ELR (cell line): Measurements from ENCODE around the gene FATE1.

Experiments used
- DNase-seq: peaks from one replicate; pipeline ENCODE4 v3.0.0-alpha.2; 2015; ENCODE audit warnings: low read depth

Gene FATE1

DNA sequence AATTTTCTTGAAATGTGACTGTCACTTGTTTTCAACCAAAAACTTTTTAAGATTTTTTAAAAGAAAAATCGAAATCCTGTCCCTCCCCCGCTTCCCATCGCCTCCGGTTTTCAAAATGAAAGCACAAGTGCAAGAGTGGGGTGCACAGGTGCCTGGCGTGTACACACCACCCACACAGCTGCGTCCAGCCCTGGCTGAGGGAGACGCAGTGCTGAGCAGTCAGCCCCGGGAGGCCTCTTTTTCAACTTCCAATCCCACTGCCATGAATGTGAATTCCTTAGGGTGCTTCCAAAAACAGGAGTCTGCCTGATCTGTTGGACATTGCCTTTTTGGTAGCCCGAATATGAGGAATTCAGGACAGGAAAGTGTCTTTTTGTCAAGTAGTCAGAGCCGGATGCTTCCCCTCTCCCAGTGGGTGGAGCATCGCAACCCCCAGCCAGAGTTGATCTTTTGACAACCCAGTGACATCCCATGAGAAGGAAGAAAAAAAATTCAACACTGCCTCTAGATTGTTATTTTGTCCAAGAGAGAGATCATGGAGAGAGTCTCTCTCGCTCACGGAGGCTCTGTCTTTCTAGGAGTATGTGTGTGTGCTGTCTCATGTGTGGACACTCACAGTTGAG is 11.7 kb upstream of the FATE1 start:
- DNase-seq: no peak

DNA sequence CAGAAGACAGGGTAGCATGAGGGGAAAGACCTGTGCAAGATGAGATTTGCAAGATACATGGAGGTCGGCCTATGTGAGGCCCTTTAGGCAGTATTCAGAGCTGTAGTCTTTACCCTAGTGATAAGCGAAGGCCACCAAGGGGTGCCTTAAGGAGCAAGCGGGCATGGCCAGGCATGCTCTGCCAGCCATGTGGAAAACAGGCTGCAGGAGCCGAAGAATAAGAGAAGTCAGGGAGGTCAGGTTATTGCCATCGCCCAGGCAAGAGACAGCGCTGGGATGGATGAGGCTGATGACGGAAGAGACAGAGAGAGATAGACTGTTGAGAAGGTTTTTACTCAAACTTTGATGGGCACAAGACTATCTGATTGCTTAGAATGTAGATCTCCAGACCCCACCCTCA is 7.0 kb upstream of the FATE1 start:
- DNase-seq: no peak

DNA sequence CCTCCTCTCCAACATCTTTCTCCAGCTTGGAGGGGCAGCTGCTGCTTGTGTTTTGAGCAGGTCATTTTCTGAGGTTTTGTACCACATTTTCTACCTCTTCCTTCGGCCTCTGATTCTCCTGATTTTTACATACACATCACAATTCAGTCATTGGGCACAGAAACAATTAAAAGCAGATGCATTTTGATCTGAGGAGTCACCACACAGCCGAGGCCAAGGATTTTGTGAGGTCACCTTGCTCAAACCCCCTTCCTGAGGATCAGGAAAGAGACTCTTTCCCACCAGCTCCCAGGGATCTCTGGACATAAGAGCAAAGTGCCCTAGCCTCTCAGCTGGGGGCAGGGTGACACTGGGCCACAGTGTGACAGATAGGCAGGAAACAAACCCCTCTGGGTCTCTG is 5.4 kb upstream of the FATE1 start:
- no peak for DNase-seq

DNA sequence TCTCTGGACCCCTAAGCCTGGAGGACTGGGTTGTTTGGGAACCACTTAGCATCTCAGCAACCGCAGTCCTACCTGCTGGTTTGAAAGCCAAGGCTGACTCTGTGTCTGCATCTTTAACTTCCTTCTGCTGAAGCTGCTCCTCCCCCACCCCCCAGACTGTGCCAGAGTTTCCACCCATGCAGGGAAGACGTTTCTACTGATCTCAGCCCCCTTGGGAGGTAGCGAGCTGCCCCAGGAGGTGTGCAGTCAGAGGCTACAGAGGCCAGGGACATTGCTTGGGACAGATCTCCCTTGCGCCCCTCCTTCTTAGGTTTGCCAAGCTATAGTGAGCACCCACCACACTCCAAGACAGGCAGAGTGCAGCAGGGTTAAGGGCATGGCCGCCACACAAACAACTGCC is 4.7 kb upstream of the FATE1 start:
- DNase-seq: no peak

DNA sequence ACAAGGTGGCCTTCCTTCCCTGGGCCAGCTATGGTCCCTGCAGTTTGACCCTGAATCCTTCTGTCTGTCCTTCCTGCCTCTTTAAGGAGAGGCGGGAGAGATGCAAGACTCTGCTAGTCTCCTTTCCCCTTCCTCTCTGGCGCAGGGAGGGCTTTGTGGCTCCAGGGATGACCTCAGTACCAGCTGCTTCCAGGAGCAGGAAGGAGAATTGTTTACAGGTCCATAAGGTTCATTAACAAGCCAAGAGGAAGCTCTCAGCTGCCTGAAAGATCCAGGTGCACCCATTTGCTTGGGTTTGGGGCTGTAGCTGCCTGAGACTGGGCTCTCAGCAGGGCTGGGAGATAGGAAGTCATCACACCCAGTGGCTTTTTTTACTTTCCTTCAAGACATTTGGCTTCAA is 4.0 kb upstream of the FATE1 start:
- no peak for DNase-seq

DNA sequence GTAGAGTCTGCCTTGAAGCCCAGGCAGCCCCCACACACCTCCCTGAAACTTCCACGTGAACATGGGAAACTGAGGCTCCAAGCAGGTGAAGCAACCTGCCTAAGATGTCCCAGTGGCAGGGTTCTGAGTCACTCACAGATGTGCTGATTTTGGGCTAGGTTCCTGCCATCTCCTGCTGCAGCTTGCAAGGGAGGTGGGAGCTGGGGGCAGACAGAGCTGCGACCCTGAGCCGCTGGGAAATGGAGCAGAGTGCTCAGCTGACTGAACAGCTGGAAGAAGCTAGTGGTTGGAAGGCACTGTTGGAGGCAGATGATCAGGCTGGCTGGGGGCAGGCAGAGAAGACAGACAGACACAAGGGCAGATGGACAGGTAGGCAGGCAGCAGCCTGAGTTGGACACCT is 3.6 kb upstream of the FATE1 start:
- no peak for DNase-seq

DNA sequence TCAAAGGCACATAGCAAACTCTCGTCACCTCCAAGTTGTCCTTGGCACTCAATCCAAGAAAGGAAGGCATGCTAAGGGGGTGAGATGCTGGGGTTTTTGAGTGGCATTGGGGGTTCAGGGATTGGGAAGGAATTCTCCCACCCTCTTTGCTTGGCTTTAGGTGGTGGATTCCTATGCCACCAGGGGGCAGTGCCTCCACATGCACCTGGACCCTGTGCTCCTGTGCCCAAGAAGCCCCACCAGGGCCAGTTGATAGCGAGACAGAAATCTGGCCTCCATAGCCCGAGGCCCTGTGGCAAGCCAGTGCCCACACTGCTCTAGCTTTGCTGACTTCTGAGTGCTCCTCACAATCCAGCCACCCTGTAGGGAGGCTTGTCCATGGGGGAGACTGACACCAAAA is 2.0 kb upstream of the FATE1 start:
- DNase-seq: peak; percentile 21

DNA sequence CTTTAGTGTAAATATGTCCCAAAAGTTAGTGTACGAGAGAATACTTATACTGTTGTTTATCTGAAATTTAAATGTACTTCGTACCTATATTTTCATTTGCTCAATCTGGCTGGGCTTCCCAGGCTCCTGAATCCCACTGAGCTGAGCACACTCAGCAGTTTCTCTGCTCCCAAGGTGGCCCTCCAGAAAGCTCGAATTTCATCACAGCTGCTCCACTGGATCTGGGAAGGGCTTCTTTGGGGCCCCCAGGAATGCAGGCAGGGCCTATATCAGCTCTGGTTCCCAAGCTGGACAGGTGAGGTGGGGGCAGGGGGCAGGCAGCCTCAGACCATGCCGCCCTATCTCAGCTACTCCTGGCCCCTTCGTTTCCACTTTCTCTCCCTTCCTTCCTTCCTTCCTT is 1.5 kb upstream of the FATE1 start:
- no peak for DNase-seq

DNA sequence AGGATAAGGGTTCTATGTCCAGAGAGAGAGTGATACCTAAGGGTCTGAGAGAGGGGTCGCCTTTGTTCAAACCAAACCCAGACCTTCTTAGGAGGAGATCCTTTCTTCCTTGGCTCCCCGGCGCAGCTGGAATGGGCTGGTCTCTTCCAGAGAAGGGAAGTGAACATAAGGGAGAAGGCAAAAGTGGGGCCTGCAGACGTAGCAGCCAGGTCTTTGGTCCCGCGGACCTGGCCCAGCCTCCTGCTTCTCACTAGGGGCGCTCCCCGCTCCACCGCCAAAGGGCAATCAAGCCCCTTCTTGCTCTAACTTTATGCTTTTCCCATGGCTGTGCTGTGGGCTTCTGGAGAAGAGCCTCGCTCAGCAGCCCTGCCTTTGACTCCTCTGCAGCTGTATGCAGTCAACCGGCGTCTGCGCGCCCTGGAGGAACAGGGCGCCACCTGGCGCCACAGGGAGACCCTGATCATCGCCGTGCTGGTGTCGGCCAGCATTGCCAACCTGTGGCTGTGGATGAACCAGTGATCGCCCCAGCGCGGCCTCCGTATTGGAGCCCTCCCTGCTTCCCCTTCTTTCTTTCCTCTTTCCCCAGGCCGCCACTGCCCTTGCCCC is 6.5 kb downstream of the FATE1 start:
- peak; percentile 4 for DNase-seq

DNA sequence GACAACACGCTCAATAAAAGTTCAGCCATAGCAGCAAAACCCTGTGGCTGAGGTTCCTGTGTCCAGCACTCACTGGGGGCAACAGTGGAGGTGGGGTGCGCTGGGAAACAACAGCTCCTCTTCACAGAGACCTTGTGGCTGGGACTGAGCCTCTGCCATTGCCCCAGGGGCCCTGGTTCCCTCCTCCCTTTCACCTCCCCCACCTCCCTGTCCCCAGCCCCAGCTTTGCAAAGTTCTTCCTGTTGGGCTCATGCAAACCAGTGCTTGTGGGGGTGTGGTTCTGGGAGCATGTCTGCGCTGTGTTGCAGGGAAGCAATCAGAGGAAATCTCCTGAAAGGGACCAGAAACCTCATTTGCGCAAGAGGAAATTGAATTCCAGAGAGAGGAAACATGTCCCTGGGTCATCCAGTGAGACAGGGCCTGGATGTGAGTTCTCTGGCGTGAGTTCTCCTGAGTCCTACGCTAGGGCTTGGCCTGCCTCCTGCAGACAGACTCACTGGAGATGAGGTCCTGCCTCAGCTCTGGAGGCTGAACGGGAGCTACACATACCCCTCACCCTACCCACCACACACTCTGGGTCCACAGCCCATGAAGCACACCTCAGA is 7.4 kb downstream of the FATE1 start:
- no peak for DNase-seq

DNA sequence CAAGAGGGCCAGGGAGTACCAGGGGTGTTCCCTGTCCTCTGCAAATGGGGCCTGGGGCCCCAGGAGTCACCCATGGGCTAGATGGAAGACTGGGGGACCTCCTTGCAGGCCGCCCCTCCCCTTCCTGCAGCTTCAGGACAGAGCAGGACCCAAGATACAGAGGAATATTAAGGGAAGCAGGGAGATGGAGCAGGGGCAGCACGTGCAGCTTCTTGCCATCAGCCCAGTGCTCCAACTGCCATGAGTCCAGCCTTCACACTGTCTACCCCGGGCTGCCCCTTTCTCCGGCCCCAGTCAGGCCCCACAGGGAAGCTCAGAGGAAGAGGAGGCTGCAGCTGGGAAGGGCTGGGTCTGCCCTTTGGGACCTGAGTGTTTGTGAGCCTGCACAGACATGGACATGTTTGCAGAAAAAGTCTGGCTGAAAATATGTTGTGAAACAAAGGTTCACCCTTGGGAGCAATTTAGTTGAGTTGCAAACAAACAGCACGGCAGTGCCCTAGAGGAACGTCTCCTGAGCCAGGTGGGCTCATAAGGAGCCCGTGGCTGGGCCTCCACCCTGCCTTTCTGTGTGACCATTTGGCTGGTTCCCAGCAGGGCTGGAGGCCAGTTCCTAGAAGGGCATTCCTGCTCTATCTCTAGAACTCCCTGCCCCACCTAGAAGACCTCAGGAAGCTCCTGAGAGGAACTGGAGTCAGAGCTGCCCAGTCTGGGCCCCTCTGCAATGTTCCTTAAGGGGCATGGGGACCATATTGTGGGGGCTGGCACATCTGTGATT is 8.9 kb downstream of the FATE1 start:
- DNase-seq: no peak

DNA sequence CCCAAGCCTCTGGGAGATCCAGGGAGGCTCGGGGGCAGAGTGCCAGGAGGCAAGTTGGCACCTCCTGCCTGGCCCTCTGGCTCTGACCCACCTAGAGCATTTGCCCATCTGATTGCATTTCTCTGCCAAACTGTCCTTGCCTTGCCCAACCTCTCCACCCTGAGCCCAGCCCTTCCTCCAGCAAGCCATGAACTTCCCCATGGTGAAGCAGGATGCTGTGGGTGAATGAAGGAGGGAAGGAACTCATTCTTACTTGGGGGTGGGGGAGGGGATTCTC is 9.4 kb downstream of the FATE1 start:
- no peak for DNase-seq

DNA sequence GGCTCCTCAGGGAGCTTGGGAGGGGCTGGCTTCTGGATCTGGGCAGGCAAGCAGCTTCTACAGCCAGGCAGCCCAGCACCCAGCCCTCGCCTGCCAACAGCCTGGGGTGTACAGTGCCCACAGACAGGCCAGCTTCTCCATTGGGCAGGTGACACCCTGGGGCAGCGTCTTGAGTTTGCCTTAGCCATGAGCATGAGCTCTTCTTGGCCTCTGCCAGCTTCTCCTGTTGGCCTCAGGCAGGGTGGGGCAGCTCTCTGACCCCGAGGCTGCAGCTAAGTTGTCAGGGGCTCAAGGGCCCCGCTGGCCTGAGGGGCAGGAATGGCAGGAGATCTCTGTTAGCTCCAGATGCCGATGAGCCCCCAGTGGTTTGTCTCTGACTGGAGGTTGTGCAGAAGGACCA is 10.9 kb downstream of the FATE1 start:
- DNase-seq: no peak

DNA sequence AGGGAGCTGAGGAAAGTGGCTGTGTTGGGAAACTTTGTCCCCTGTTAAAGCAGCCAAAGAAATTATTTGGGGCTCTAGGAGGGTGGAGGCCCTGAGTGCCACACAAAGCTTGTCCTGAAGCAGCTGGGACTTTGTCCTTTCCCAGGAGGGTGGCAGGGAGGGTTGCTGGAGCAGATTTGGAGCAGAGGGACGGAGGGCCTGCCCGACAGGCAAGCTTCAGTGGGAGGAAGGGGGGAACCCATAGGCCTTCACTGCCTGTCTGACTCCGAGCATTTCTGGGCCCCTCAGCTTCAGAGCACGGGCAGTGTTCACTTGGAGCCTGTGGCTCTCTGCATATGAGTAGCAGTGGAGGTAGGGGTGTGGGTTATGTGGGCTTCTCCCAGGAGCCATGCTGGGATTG is 11.5 kb downstream of the FATE1 start:
- DNase-seq: no peak

DNA sequence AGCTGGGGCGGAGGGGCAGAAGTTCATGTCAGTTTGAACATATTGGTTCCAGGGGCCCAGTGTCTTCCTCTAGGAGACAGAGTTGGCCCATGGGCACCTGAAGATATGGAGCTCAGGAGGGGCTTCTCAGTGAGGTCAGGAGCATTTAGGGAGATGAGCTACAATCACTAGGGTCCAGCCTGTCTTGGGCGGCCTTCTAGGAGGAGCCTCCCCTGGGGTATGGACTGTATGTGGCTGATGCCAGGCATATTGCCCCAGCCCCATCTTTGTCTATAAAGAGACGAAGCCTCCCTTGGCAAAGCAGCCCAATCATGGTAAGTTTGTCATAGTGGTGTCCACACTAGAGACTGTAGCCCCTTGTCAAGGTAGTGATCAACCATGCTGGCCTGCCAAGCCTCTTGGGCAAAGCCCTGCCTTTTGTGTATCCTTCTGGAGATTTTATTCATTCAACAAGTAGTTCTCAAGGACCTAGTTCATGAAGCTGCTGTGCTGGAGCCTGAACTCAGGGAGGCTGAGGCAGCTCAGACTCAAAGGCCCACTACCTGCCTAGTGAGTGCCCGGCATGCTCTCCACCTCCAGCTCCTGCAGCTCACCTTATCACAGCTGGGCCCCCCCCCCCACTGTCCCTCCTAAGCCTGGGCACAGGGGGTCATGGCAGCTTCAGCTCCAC is 13.4 kb downstream of the FATE1 start:
- no peak for DNase-seq

DNA sequence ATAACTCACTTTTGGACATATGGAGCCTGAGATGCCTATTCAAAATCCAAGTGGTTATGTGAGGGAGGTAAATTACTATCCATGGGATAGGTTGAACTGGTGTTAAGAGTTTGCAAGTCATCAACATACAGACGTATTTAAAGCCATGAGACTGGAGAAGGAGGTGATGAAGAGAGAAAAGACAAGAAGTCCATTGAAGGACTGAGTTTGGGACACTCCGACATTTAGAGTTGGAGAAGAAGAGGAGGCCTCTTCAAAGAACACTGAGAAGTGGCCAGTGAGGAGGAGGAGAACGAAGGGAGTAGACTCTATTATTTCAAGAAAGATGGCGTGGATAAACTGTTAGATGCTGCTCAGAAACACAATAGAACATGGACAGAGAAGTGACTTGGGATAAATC is 18.6 kb downstream of the FATE1 start, which contains the start of gene CNGA2:
TSS of gene CNGA2 (plus strand) at position 301 of the 400 bp plus-strand sequence. CDS start 3,738 bp downstream, outside the sequence.
- no peak for DNase-seq

DNA sequence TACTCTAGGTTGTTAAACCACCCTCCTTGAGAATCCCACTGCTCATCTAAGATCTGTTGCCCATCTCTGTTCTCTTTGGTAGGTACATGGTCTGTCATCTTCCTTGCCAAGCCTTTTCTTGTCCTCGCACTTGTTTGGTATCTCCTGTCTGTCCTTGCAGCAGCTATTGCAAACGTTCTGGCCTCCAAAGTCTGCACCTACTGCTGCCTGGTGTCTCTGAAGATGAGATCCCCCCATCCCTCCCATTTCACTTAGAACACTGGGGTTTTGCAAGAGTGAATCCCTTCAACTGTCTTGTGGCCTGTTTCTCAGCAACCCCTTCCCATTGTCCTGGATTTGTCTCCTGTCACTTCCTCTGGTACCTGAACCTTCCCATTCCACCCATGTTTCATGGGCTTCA is 19.4 kb downstream of the FATE1 start:
- DNase-seq: no peak

DNA sequence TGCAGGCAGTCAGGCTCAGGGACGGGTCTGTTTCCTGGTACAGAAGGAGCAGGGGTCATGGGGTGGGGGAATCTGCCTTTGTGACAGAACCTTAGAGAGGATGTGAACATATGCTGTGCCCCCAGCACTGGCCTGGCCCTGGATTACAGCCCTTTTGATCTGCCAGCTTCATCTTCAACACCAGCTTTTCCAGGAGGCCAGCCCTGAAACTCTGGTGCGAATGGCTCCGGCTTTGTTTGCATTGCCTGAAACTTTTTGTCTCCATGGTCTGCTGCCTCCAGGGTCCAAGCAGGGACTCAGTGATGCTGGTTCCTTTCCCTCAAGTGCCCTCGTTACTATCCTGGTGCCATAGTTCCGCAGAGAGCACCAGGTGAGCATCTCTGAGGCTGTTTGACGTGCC is 20.9 kb downstream of the FATE1 start:
- DNase-seq: no peak

DNA sequence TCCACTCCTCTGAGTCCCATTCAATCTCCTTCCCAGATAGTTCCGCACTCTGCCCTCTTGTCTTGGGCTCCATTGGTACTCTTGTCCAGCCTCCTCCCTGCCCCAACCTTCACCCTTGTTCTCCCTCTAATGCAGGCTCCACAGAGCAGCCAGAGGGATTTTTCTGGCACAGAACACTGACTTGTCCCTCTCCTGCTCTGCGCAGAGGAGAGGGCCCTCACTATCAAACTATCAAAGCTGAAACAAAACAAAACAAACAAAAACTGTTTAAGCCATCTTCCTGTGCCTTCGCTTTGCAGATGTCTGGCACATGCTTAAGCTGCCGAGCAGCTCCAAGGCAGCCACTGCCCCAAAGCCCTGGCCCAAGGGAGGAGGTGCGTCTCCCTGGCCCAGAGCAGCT is 21.7 kb downstream of the FATE1 start:
- no peak for DNase-seq

DNA sequence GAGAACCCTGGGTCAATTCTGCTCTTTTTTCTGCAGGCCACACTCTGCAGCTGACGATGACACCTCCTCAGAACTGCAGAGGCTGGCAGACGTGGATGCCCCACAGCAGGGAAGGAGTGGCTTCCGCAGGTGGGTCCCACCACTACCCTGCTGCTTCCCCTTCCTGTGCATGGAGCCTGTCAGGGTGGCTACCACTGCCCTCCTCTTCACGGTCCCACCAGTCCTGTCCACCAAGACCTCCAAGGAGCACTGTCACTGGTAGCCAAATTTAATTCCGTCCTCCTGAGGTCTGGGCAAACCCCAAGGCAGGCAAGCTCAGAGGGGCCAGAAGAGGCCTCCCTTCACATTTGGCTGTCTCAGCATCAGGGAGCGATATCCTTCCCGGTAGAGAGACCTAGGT is 22.9 kb downstream of the FATE1 start:
- DNase-seq: no peak

DNA sequence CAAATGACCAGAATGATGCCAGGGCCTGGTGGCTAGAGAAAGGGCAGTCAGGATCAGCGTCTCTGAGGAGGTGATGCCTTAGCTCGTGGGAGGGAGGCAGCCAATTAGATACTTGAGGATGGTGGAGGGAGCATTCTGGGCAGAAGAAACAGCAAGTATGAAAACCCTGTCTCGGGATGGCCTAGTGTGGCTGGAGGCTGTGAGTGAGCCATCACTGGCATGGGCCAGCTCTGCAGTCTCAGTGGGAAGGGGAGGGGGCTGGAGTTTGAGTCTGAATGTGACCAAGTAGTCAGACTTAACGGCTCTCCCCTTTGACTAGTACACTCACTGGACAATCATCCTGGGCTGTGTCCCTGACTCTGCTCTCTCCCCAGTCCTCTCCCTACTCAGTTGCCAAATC is 25.8 kb downstream of the FATE1 start:
- no peak for DNase-seq

DNA sequence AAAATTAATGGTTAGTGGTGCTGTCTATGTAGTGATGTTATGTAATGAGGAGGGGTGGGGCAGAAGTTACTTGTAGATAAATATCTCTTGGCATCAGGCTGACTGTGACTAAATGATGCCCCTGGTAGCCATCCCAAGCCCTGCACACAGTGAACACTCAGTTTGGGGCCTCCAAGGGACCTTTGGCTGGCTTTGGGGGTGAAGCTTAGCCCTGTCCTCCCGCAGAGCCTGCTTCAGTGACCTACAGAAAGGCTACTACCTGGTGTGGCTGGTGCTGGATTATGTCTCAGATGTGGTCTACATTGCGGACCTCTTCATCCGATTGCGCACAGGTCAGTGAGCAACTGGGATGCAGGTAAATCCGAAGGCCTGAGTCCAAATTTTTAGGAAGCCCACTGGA is 26.5 kb downstream of the FATE1 start:
- DNase-seq: no peak
